SK-N-MC (cell line): ENCODE results near the gene ABI3.

Experiments
- DNase-seq: peaks from one replicate; pipeline ENCODE4 v3.0.0-alpha.2; 2011; ENCODE audit warnings: low read depth, low spot score
- H3K27ac ChIP-seq: fragments of 200-600 bp; sonication (generic); 2 replicates; pipeline ENCODE4 v1.5.1; 2016; ENCODE audit warnings: mixed run types
- H3K36me3 ChIP-seq: fragments of 200-600 bp; sonication (generic); 2 replicates; pipeline ENCODE4 v1.6.1; 2017; ENCODE audit warnings: antibody characterized with exemption, low read length, mixed read lengths; ENCODE audit not compliant: insufficient read depth
- H3K4me3 ChIP-seq: fragments of 200-600 bp; sonication (generic); 2 replicates; pipeline ENCODE4 v1.5.1; 2016
- H3K9ac ChIP-seq: fragments of 200-600 bp; sonication (generic); 2 replicates; pipeline ENCODE4 v1.8.0; 2017; ENCODE audit warnings: mixed run types, mixed read lengths; ENCODE audit not compliant: insufficient read length
- H3K9me3 ChIP-seq: fragments of 200-600 bp; sonication (generic); 2 replicates; pipeline ENCODE4 v1.6.1; 2017; ENCODE audit warnings: low read depth, mild to moderate bottlenecking, antibody characterized with exemption, low read length, moderate library complexity, mixed read lengths
- EZH2 ChIP-seq: fragments of 200-600 bp; sonication (generic); IDR thresholded peaks from one replicate; pipeline ENCODE4 v1.6.1; 2017; ENCODE audit warnings: antibody characterized with exemption
- FOXP2 ChIP-seq: optimal IDR thresholded peaks from 2 replicates; pipeline ENCODE3; 2011; ENCODE audit warnings: mild to moderate bottlenecking, moderate library complexity; ENCODE audit not compliant: insufficient read depth; ENCODE audit errors: extremely low read length, control extremely low read depth
- POLR2AphosphoS5 ChIP-seq: IDR thresholded peaks from 2 replicates; pipeline ENCODE4 v1.6.1; 2012; ENCODE audit warnings: mild to moderate bottlenecking, low read depth, low read length, borderline replicate concordance

Gene ABI3

GRCh38 chr17:49235896-49236295 is 25.4 kb downstream of the ABI3 start:
- no peak for DNase-seq
- no peaks in the 10 kb centered on the region for H3K9me3 ChIP-seq
- H3K4me3 ChIP-seq: no peak overlapping the region
- H3K36me3 ChIP-seq: no peaks in the 10 kb centered on the region
- H3K27ac ChIP-seq: no peak overlapping the region
- H3K9ac ChIP-seq: no peak overlapping the region
- TF ChIP-seq FOXP2 (no peak), EZH2 (no peak), POLR2AphosphoS5 (no peak)

- TF ChIP-seq FOXP2 (no peak), POLR2AphosphoS5 (no peak)
- Histone ChIP-seq H3K9me3 (no peaks in the 10 kb centered on the region), H3K4me3 (no peak overlapping the region), H3K27ac (no peak overlapping the region), H3K9ac (no peak overlapping the region), H3K36me3 (no peaks in the 10 kb centered on the region)
- no peak for DNase-seq
Measured at GRCh38 chr17:49239963-49240362, 29.5 kb downstream of the ABI3 start.

- TF ChIP-seq EZH2: no peak
- TF ChIP-seq POLR2AphosphoS5: no peak
- no peak for TF ChIP-seq FOXP2
- Histone ChIP-seq H3K9ac (no peak overlapping the region), H3K4me3 (no peak overlapping the region), H3K36me3 (no peaks in the 10 kb centered on the region), H3K27ac (no peak overlapping the region), H3K9me3 (no peaks in the 10 kb centered on the region)
- DNase-seq: no peak
Measured at GRCh38 chr17:49240619-49241018, 30.1 kb downstream of the ABI3 start.

- H3K9me3 ChIP-seq: no peaks in the 10 kb centered on the region
- TF ChIP-seq FOXP2: no peak
- H3K27ac ChIP-seq: no peak overlapping the region
- H3K4me3 ChIP-seq: no peak overlapping the region
- H3K9ac ChIP-seq: no peak overlapping the region
- H3K36me3 ChIP-seq: no peaks in the 10 kb centered on the region
- DNase-seq: no peak
Measured at GRCh38 chr17:49241040-49241439, 30.5 kb downstream of the ABI3 start.

GRCh38 chr17:49241692-49242397 is 31.3 kb downstream of the ABI3 start:
- H3K9me3 ChIP-seq: no peaks in the 10 kb centered on the region
- TF ChIP-seq FOXP2 (no peak), POLR2AphosphoS5 (no peak), EZH2 (no peak)
- DNase-seq: no peak
- no peak overlapping the region for H3K9ac ChIP-seq
- no peaks in the 10 kb centered on the region for H3K36me3 ChIP-seq
- no peak overlapping the region for H3K27ac ChIP-seq
- no peak overlapping the region for H3K4me3 ChIP-seq

GRCh38 chr17:49242813-49243212 is 32.3 kb downstream of the ABI3 start:
- Histone ChIP-seq H3K4me3 (no peak overlapping the region), H3K27ac (no peak overlapping the region), H3K9me3 (no peaks in the 10 kb centered on the region), H3K9ac (no peak overlapping the region), H3K36me3 (no peaks in the 10 kb centered on the region)
- TF ChIP-seq POLR2AphosphoS5 (no peak), EZH2 (no peak), FOXP2 (no peak)
- no peak for DNase-seq

- Histone ChIP-seq H3K9ac (no peak overlapping the region), H3K27ac (no peak overlapping the region), H3K9me3 (no peaks in the 10 kb centered on the region), H3K4me3 (no peak overlapping the region), H3K36me3 (no peaks in the 10 kb centered on the region)
- no peak for DNase-seq
- TF ChIP-seq POLR2AphosphoS5: no peak
- no peak for TF ChIP-seq EZH2
- no peak for TF ChIP-seq FOXP2
Measured at GRCh38 chr17:49244839-49245238, 34.3 kb downstream of the ABI3 start.

- Histone ChIP-seq H3K36me3 (no peaks in the 10 kb centered on the region), H3K27ac (no peak overlapping the region), H3K4me3 (no peak overlapping the region), H3K9ac (no peak overlapping the region), H3K9me3 (no peaks in the 10 kb centered on the region)
- no peak for DNase-seq
- TF ChIP-seq POLR2AphosphoS5: no peak
- no peak for TF ChIP-seq EZH2
- TF ChIP-seq FOXP2: no peak
Measured at GRCh38 chr17:49247944-49248343, 37.4 kb downstream of the ABI3 start.

GRCh38 chr17:49249292-49249794 is 38.8 kb downstream of the ABI3 start:
- H3K9ac ChIP-seq: no peak overlapping the region
- no peaks in the 10 kb centered on the region for H3K36me3 ChIP-seq
- no peak overlapping the region for H3K27ac ChIP-seq
- H3K9me3 ChIP-seq: no peaks in the 10 kb centered on the region
- H3K4me3 ChIP-seq: no peak overlapping the region
- no peak for DNase-seq
- TF ChIP-seq POLR2AphosphoS5: no peak
- no peak for TF ChIP-seq EZH2
- no peak for TF ChIP-seq FOXP2
